KMS-11 (cell line): ENCODE measurements around the gene CATSPERE.

Experiments used
- H2AFZ ChIP-seq: fragments of 200-600 bp; sonication (generic); 2 replicates; pipeline ENCODE4 v1.6.1; 2016; ENCODE audit warnings: antibody characterized with exemption, mixed run types, low read depth
- H3K27ac ChIP-seq: fragments of 200-600 bp; sonication (generic); 2 replicates; pipeline ENCODE4 v1.6.1; 2016; ENCODE audit warnings: mild to moderate bottlenecking, mixed run types
- H3K27me3 ChIP-seq: fragments of 200-600 bp; sonication (generic); 2 replicates; pipeline ENCODE4 v1.6.1; 2017; ENCODE audit warnings: mild to moderate bottlenecking, low read depth, mixed run types, moderate library complexity; ENCODE audit not compliant: insufficient read depth
- H3K36me3 ChIP-seq: fragments of 200-600 bp; sonication (generic); 2 replicates; pipeline ENCODE4 v1.6.1; 2017; ENCODE audit warnings: mild to moderate bottlenecking, mixed run types; ENCODE audit not compliant: insufficient read depth
- H3K4me1 ChIP-seq: fragments of 200-600 bp; sonication (generic); 2 replicates; pipeline ENCODE4 v1.6.1; 2016; ENCODE audit warnings: mild to moderate bottlenecking, low read depth, mixed run types; ENCODE audit not compliant: poor library complexity, severe bottlenecking
- H3K4me2 ChIP-seq: fragments of 200-600 bp; sonication (generic); 2 replicates; pipeline ENCODE4 v1.7.0; 2016; ENCODE audit warnings: mild to moderate bottlenecking, mixed run types
- H3K4me3 ChIP-seq: fragments of 200-600 bp; sonication (generic); IDR thresholded peaks from 2 replicates; pipeline ENCODE4 v1.6.1; 2017; ENCODE audit warnings: low read depth, low read length, mixed read lengths; ENCODE audit not compliant: insufficient read depth
- H3K79me2 ChIP-seq: fragments of 200-600 bp; sonication (generic); 2 replicates; pipeline ENCODE4 v1.6.1; 2016; ENCODE audit warnings: low read depth, mixed run types; ENCODE audit not compliant: insufficient read depth
- H3K9ac ChIP-seq: fragments of 200-600 bp; sonication (generic); 2 replicates; pipeline ENCODE4 v1.6.1; 2016; ENCODE audit warnings: mild to moderate bottlenecking, mixed run types
- H4K20me1 ChIP-seq: fragments of 200-600 bp; sonication (generic); 2 replicates; pipeline ENCODE4 v1.6.1; 2016; ENCODE audit warnings: mild to moderate bottlenecking, mixed run types; ENCODE audit not compliant: insufficient read depth
- TF ChIP-seq, protein P1 (sequence below): fragments of 200-600 bp; sonication (generic); conservative IDR thresholded peaks from 2 replicates; pipeline ENCODE4 v1.6.1; 2017; ENCODE audit warnings: low read depth, mild to moderate bottlenecking, antibody characterized with exemption, low read length, moderate library complexity, mixed read lengths

CATSPERE gene

DNA sequence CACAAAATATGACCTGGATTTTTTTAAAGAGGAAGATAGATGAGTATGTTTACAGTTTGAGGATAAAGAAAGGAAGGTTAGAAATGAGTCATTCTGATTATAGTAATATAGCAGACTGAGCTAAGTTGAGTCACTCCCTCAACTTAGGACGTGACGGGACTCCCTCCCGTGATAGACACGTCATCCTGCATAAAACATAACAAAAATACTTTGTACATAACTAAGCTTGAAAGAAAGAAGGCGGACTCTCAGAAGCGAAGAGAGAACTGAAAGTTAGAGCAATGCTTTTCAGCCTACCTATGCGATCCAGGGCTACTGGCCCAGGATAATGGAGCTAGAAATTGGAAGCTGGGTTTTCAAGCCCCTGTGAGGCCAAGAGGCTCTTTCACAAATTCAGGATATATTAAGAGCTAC lies 138.9 kb downstream of the CATSPERE start:
- Histone ChIP-seq H3K4me3 (no peak overlapping the region), H3K4me2 (no peak overlapping the region), H3K36me3 (no peaks in the 10 kb centered on the region), H4K20me1 (no peaks in the 10 kb centered on the region), H3K4me1 (no peaks in the 10 kb centered on the region), H2AFZ (no peak overlapping the region), H3K79me2 (no peaks in the 10 kb centered on the region), H3K27ac (no peak overlapping the region), H3K27me3 (no peaks in the 10 kb centered on the region), H3K9ac (no peak overlapping the region)
- TF ChIP-seq, protein P1, sequence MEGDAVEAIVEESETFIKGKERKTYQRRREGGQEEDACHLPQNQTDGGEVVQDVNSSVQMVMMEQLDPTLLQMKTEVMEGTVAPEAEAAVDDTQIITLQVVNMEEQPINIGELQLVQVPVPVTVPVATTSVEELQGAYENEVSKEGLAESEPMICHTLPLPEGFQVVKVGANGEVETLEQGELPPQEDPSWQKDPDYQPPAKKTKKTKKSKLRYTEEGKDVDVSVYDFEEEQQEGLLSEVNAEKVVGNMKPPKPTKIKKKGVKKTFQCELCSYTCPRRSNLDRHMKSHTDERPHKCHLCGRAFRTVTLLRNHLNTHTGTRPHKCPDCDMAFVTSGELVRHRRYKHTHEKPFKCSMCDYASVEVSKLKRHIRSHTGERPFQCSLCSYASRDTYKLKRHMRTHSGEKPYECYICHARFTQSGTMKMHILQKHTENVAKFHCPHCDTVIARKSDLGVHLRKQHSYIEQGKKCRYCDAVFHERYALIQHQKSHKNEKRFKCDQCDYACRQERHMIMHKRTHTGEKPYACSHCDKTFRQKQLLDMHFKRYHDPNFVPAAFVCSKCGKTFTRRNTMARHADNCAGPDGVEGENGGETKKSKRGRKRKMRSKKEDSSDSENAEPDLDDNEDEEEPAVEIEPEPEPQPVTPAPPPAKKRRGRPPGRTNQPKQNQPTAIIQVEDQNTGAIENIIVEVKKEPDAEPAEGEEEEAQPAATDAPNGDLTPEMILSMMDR: no peak

DNA sequence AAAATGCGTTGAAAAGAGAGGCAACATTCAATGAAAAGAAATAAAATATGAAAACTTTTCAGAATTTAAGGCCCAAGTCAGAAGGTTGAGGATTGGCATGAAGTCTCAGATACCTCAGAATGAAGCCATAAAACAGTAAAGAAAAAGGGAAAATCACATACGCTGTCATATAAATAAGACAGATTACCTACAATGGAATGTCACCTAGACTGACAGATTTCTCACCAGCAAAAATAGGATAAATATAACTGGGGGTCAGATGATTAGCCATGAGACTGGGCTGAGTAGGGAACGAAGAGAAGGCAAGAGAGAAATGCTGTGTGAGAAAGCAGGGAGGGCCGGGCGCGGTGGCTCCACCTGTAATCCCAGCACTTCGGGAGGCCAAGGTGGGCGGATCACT lies 140.3 kb downstream of the CATSPERE start:
- H3K27ac ChIP-seq: no peak overlapping the region
- no peak overlapping the region for H3K4me2 ChIP-seq
- no peaks in the 10 kb centered on the region for H3K79me2 ChIP-seq
- TF ChIP-seq, protein P1: no peak
- no peak overlapping the region for H3K9ac ChIP-seq
- no peak overlapping the region for H2AFZ ChIP-seq
- H3K4me1 ChIP-seq: no peaks in the 10 kb centered on the region
- H3K27me3 ChIP-seq: no peaks in the 10 kb centered on the region
- H3K36me3 ChIP-seq: no peaks in the 10 kb centered on the region
- H3K4me3 ChIP-seq: no peak overlapping the region
- no peaks in the 10 kb centered on the region for H4K20me1 ChIP-seq

DNA sequence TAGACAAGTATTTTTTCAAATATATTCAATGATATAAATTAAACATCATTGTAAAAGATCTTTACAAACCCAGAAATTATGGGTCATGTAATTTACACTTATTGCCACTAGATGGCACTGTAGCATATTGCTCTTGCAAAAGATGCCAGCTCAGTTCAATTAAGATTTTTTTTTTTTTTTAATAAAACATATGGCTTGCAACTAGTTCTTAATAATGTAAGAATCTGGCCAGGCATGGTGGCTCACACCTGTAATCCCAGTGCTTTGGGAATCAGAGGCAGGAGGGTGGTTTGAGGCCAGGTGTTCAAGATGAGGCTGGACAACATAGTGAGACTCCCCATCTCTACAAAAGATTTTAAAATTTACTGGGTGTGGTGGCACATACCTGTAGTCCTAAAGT lies 142.4 kb downstream of the CATSPERE start:
- Histone ChIP-seq H4K20me1 (no peaks in the 10 kb centered on the region), H2AFZ (no peak overlapping the region; the same call in 1 of the 2 replicates), H3K9ac (no peak overlapping the region), H3K36me3 (no peaks in the 10 kb centered on the region), H3K4me1 (no peaks in the 10 kb centered on the region), H3K4me3 (no peak overlapping the region), H3K79me2 (no peaks in the 10 kb centered on the region), H3K27ac (no peak overlapping the region), H3K27me3 (no peaks in the 10 kb centered on the region), H3K4me2 (no peak overlapping the region)
- TF ChIP-seq, protein P1: peak; percentile 94

DNA sequence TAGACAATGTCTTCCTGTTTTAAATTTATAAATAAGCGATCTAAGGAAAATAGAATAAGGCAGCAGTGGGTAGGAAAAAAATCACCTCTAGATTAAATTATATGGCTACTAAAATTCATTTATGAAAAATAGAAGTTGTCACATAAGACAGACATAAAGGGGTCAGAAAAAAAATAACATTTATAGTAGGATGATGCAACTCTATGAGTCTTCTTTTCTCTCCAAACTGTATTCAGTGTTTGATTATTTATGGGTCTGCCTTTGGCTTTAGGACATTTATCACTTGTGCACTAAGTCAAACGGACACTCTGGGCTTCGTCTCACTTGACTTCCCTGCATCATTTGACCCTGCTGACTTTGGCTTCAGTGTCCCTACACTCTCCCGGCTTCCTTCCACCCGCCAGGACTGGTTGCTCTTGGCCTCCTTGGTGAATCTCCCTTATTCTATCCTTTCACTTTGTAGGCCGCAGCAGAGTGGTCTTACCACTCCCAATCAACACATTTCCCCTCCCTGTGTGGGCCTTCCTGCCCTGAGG lies 144.8 kb downstream of the CATSPERE start:
- no peak overlapping the region for H3K4me2 ChIP-seq
- no peak overlapping the region for H3K9ac ChIP-seq
- no peaks in the 10 kb centered on the region for H3K4me1 ChIP-seq
- H2AFZ ChIP-seq: no peak overlapping the region
- no peaks in the 10 kb centered on the region for H4K20me1 ChIP-seq
- H3K4me3 ChIP-seq: no peak overlapping the region
- TF ChIP-seq, protein P1: no peak
- no peaks in the 10 kb centered on the region for H3K27me3 ChIP-seq
- H3K79me2 ChIP-seq: no peaks in the 10 kb centered on the region
- no peak overlapping the region for H3K27ac ChIP-seq
- no peaks in the 10 kb centered on the region for H3K36me3 ChIP-seq
